OCI-LY7 (cell line): ENCODE data around the gene GRM5. TPM values are rescaled to one million over a fixed set of nuclear protein-coding genes. Genes with fewer than 3 reads are reported as not detected.
"Not testable (repeated sequence)": the region's sequence is repeated elsewhere in the genome, so short reads cannot be mapped to it uniquely, and the experiment has no call there.

Experiments used
- BruUV-seq: library from RNA; stranded (reverse); fragments of 400-500 nt; replicated peaks from 2 replicates; lab custom pipeline; 2021; lab: Mats Ljungman, UMichigan
- CTCF ChIA-PET: fragments of 300-600 bp; sonication (Branson Sonifier 250); formaldehyde crosslinking; loops from one replicate; lab custom pipeline; 2022; ENCODE audit warnings: antibody characterized with exemption; ENCODE audit not compliant: unreplicated experiment; lab: Charles Lee
- POLR2A ChIA-PET: fragments of 300-600 bp; sonication (Branson Sonifier 250); formaldehyde crosslinking; loops from one replicate; lab custom pipeline; 2022; ENCODE audit warnings: antibody characterized with exemption; lab: Charles Lee
- DNase-seq: peaks from one replicate; pipeline ENCODE4 v3.0.0-alpha.2; 2015; ENCODE audit warnings: low spot score
- H2AFZ ChIP-seq: fragments of 200-600 bp; sonication (generic), shearing (Covaris generic); 2 replicates; pipeline ENCODE4 v1.6.1; 2014; ENCODE audit warnings: mild to moderate bottlenecking, antibody characterized with exemption, low read length, moderate library complexity
- H3K27ac ChIP-seq: fragments of 200-600 bp; sonication (generic); 2 replicates; pipeline ENCODE4 v1.5.1; 2014; ENCODE audit warnings: mixed run types, low read depth, mild to moderate bottlenecking, moderate library complexity, low read length, inconsistent platforms; ENCODE audit not compliant: poor library complexity, severe bottlenecking
- H3K36me3 ChIP-seq: fragments of 200-600 bp; sonication (generic); 2 replicates; pipeline ENCODE4 v1.6.1; 2014; ENCODE audit warnings: mild to moderate bottlenecking, antibody characterized with exemption, low read length, moderate library complexity, mixed read lengths; ENCODE audit not compliant: insufficient read depth
- H3K4me1 ChIP-seq: fragments of 200-600 bp; sonication (generic); 2 replicates; pipeline ENCODE4 v1.5.1; 2014; ENCODE audit warnings: mild to moderate bottlenecking, low read length; ENCODE audit not compliant: insufficient read depth, poor library complexity, severe bottlenecking
- H3K4me2 ChIP-seq: fragments of 200-600 bp; sonication (generic); 2 replicates; pipeline ENCODE4 v1.6.1; 2014; ENCODE audit warnings: mild to moderate bottlenecking, low read length
- H3K4me3 ChIP-seq: fragments of 200-600 bp; sonication (generic); 2 replicates; pipeline ENCODE4 v1.5.1; 2014; ENCODE audit warnings: mild to moderate bottlenecking, low read depth, low read length; ENCODE audit not compliant: poor library complexity, severe bottlenecking
- H3K79me2 ChIP-seq: fragments of 200-600 bp; sonication (generic); 2 replicates; pipeline ENCODE4 v1.6.1; 2016; ENCODE audit warnings: low read depth, mild to moderate bottlenecking, low read length, moderate library complexity, mixed read lengths; ENCODE audit not compliant: insufficient read depth
- H3K9me2 ChIP-seq: fragments of 200-600 bp; sonication (generic); 2 replicates; pipeline ENCODE4 v1.6.1; 2016; ENCODE audit warnings: mild to moderate bottlenecking, low read length, mixed read lengths; ENCODE audit not compliant: insufficient read depth
- H3K9me3 ChIP-seq: fragments of 200-600 bp; sonication (generic); 2 replicates; pipeline ENCODE4 v1.6.1; 2014; ENCODE audit warnings: mild to moderate bottlenecking, mixed run types, low read length, mixed read lengths
- H4K20me1 ChIP-seq: fragments of 200-600 bp; sonication (generic); 2 replicates; pipeline ENCODE4 v1.6.1; 2014; ENCODE audit warnings: mild to moderate bottlenecking, antibody characterized with exemption, low read length, moderate library complexity, mixed read lengths; ENCODE audit not compliant: insufficient read depth
- EZH2phosphoT487 ChIP-seq: fragments of 200-600 bp; sonication (generic); IDR thresholded peaks from 2 replicates; pipeline ENCODE4 v1.6.1; 2018; ENCODE audit warnings: low read depth, borderline replicate concordance, mild to moderate bottlenecking, mixed run types, antibody characterized with exemption, low read length, moderate library complexity, mixed read lengths
- intact Hi-C: fragments of 100-400 bp; cut with micrococcal nuclease; formaldehyde crosslinking; loops from one replicate; pipeline ENCODE4 v1.10.0; 2022; ENCODE audit not compliant: unreplicated experiment
- total RNA-seq, 2 experiments: library from RNA; depleted of rRNA in 1 of 2; stranded (reverse); fragments of >200 nt in 1 of 2; shearing (Covaris generic) in 1 of 2; gene quantifications; 2 replicates each; pipeline ENCODE4 v1.2.3, GENCODE V29; 2014 to 2022
- TF ChIP-seq, protein P1 (sequence below): fragments of 200-600 bp; sonication (generic); conservative IDR thresholded peaks from 2 replicates; pipeline ENCODE4 v1.5.1; 2014; ENCODE audit warnings: mild to moderate bottlenecking, antibody characterized with exemption, low read length, moderate library complexity, mixed read lengths

GRM5 gene
- total RNA-seq, 2 experiments from 2014 or later: not detected

- no peaks in the 10 kb centered on the region for H3K36me3 ChIP-seq
- intact Hi-C loops: no loop called here
- TF ChIP-seq EZH2phosphoT487: no peak
- TF ChIP-seq, protein P1, sequence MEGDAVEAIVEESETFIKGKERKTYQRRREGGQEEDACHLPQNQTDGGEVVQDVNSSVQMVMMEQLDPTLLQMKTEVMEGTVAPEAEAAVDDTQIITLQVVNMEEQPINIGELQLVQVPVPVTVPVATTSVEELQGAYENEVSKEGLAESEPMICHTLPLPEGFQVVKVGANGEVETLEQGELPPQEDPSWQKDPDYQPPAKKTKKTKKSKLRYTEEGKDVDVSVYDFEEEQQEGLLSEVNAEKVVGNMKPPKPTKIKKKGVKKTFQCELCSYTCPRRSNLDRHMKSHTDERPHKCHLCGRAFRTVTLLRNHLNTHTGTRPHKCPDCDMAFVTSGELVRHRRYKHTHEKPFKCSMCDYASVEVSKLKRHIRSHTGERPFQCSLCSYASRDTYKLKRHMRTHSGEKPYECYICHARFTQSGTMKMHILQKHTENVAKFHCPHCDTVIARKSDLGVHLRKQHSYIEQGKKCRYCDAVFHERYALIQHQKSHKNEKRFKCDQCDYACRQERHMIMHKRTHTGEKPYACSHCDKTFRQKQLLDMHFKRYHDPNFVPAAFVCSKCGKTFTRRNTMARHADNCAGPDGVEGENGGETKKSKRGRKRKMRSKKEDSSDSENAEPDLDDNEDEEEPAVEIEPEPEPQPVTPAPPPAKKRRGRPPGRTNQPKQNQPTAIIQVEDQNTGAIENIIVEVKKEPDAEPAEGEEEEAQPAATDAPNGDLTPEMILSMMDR: no peak
- no peak overlapping the region for H2AFZ ChIP-seq
- no peaks in the 10 kb centered on the region for H3K9me2 ChIP-seq
- CTCF ChIA-PET: no interaction called here
- DNase-seq: no peak
- no peaks in the 10 kb centered on the region for H3K9me3 ChIP-seq
- BruUV-seq: no TSS peak
- H3K27ac ChIP-seq: no peak overlapping the region
- no peaks in the 10 kb centered on the region for H4K20me1 ChIP-seq
- no peaks in the 10 kb centered on the region for H3K79me2 ChIP-seq
- POLR2A ChIA-PET: no interaction called here
- H3K4me2 ChIP-seq: no peak overlapping the region
- H3K4me1 ChIP-seq: no peaks in the 10 kb centered on the region
- no peak overlapping the region for H3K4me3 ChIP-seq
These were observed 93.6 kb downstream of the GRM5 start for GRCh38 chr11:88972210-88972609.

- H3K4me2 ChIP-seq, BruUV-seq, H2AFZ ChIP-seq, H3K79me2 ChIP-seq, H3K9me3 ChIP-seq, H4K20me1 ChIP-seq, POLR2A ChIA-PET, H3K4me3 ChIP-seq, DNase-seq, H3K36me3 ChIP-seq, CTCF ChIA-PET, intact Hi-C loops, H3K4me1 ChIP-seq, H3K9me2 ChIP-seq, H3K27ac ChIP-seq: not testable (repeated sequence)
These were observed 104.2 kb downstream of the GRM5 start for GRCh38 chr11:88961621-88962020.

GRCh38 chr11:88959857-88960256 is 105.9 kb downstream of the GRM5 start:
- POLR2A ChIA-PET, BruUV-seq: not testable (repeated sequence)

DNA sequence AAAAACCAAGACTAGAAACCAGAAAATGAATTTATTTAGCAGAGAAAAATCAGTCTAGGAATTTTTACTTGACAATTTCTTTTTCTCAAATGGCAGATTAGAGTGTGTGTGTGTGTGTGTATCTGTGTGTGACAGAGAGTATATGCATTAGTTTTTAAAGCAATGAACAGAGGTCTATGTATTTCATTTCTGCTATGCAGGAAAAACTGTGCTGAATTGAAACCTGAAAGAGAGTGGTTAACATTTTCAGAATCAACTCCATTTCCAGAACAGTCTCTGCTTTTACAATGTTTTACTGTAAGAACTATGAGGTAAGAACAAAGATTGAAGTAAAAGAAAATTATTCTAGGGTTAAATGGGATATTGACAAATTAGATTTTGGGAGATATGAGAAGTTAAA is 114.8 kb downstream of the GRM5 start:
- H3K4me2 ChIP-seq: no peak overlapping the region
- TF ChIP-seq EZH2phosphoT487: no peak
- TF ChIP-seq, protein P1: no peak
- no peaks in the 10 kb centered on the region for H3K9me2 ChIP-seq
- CTCF ChIA-PET: no interaction called here
- POLR2A ChIA-PET: no interaction called here
- no TSS peak for BruUV-seq
- H3K36me3 ChIP-seq: no peaks in the 10 kb centered on the region
- H3K9me3 ChIP-seq: no peaks in the 10 kb centered on the region
- no peaks in the 10 kb centered on the region for H3K4me1 ChIP-seq
- H3K27ac ChIP-seq: no peak overlapping the region
- intact Hi-C loops: no loop called here
- H3K79me2 ChIP-seq: no peaks in the 10 kb centered on the region
- H3K4me3 ChIP-seq: no peak overlapping the region
- no peaks in the 10 kb centered on the region for H4K20me1 ChIP-seq
- no peak overlapping the region for H2AFZ ChIP-seq
- no peak for DNase-seq

More at GRCh38 chr11:88959857-88960256, 105.9 kb downstream of the GRM5 start:
- H2AFZ ChIP-seq, H3K36me3 ChIP-seq, DNase-seq, H3K9me3 ChIP-seq, CTCF ChIA-PET, H3K4me1 ChIP-seq, H3K79me2 ChIP-seq, H4K20me1 ChIP-seq, H3K9me2 ChIP-seq, H3K4me3 ChIP-seq, H3K27ac ChIP-seq, H3K4me2 ChIP-seq, intact Hi-C loops: not testable (repeated sequence)

DNA sequence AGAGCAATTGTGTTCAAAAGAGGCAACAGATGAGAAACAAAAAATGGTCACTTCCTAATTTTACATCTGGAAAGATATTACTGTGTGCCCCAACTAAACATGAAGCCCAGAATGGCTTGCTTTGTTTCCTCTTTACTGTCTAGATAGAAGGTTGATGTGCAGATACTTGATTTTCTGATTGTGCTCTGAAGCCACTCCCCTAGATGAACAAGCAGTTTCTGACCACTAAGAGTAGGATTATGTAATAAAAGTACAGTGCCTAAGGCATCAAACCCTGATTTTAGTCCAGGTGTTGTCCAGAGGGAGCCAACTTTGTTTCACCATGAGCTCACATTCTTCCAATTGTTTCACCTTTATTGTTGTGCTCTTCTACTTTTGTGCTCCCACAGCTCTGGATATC is 116.9 kb downstream of the GRM5 start:
- H3K79me2 ChIP-seq, BruUV-seq, intact Hi-C loops, H3K4me2 ChIP-seq, H3K27ac ChIP-seq, POLR2A ChIA-PET, CTCF ChIA-PET, H3K4me3 ChIP-seq, H3K9me2 ChIP-seq, H3K9me3 ChIP-seq, H2AFZ ChIP-seq, DNase-seq, H3K36me3 ChIP-seq, H4K20me1 ChIP-seq, H3K4me1 ChIP-seq: not testable (repeated sequence)
